Pancreas (tissue), 10 donors: ENCODE data around the gene C17orf58. TPM values are rescaled to one million over a fixed set of nuclear protein-coding genes. Genes with fewer than 3 reads are reported as not detected.

Experiments
- ATAC-seq, 4 donors: fragments of 200-7000 bp; cut with Tn5 transposase; one replicate each; pipeline versions ENCODE4 v1.8.0 to v1.9.1; 2020; ENCODE audit warnings: mild to moderate bottlenecking in 4 of 4, moderate library complexity in 4 of 4
- DNase-seq, 6 donors: peaks; one replicate each; pipeline ENCODE4 v3.0.0-alpha.2; 2020
- FAIRE-seq: peaks from 2 replicates; lab custom pipeline; 2012; peaks lifted over from hg19 to GRCh38; lab: Jason Lieb, UNC
- H3K27ac ChIP-seq, 4 donors: fragments of 200-600 bp; sonication (generic); 1 replicate in 3 of 4; 2 replicates in 1 of 4; pipeline versions ENCODE4 v1.5.0 to v1.8.0; 2020
- H3K27me3 ChIP-seq, 4 donors: fragments of 200-600 bp; one replicate each; pipeline ENCODE4 v1.8.0; 2021
- H3K36me3 ChIP-seq, 3 donors: fragments of 200-600 bp; sonication (generic) in 1 of 3; one replicate each; pipeline versions ENCODE4 v1.5.0 to v1.8.0; 2020 to 2021
- H3K4me1 ChIP-seq, 3 donors: fragments of 200-600 bp; one replicate each; pipeline ENCODE4 v1.8.0; 2021
- H3K4me3 ChIP-seq, 4 donors: fragments of 200-600 bp; sonication (generic) in 2 of 4; one replicate each; pipeline versions ENCODE4 v1.5.0 to v1.8.0; 2020 to 2021
- H3K9me3 ChIP-seq, 4 donors: fragments of 200-600 bp; one replicate each; pipeline ENCODE4 v1.8.0; 2021
- CTCF ChIP-seq, 4 donors: fragments of 200-600 bp; sonication (generic) in 3 of 4; IDR thresholded peaks; one replicate each; pipeline versions ENCODE4 v1.5.0 to v1.8.0; 2021; ENCODE audit warnings: antibody characterized with exemption in 4 of 4
- WGBS, 2 donors: extraction: QIAGEN DNeasy Blood & Tissue Kit; methylation state at CpG; one replicate each; pipeline ENCODE4 v1.1.7; 2013; 5-methylcytosine and 5-hydroxymethylcytosine counted together
- intact Hi-C, 3 donors: fragments of 100-400 bp; cut with DNase I; formaldehyde crosslinking; loops; one replicate each; pipeline versions ENCODE4 v1.11.1 to v1.14.2; 2022
- polyA plus RNA-seq, 2 donors: library from polyadenylated mRNA; stranded (reverse); fragments of 200-250 nt; gene quantifications; one replicate each; pipeline ENCODE4 v1.2.3, GENCODE V29; 2013
- total RNA-seq, 6 donors: library from RNA; stranded (reverse); fragmentation: NEBNext Ultra II Directional in 4 of 6; extraction: Animal tissue kit (Norgen Biotek cat#: 25700) in 4 of 6; gene quantifications; one replicate each; pipeline versions ENCODE4 v1.2.1 to v1.2.4, GENCODE V29; 2021 to 2023
- donor health status: healthy with polysubstance abuse.
- donor health status: DM: no; HTN: no; CAD: no; lungs with moderate emphysema.
- donor health status: DM: no; HTN: no; CAD: no.
- donor health status: control.
- donor health status: control.
- donor health status: Bipolar disorder and iron deficiency.
- donor health status: DM: yes; HTN: yes; CAD: no.
- donor health status: DM: no; HTN: no; CAD: no.
- donor health status: DM: no; HTN: no; CAD: no.
- donor health status: DM: yes; HTN: yes; CAD: no.

Gene C17orf58
- total and polyA plus RNA-seq, 8 donors = 3.0 to 8.7 (median 5.5) TPM

- no peak overlapping the region for H3K4me3 ChIP-seq
- intact Hi-C loops = no loop called here
- DNase-seq (no peak), FAIRE-seq (no peak), ATAC-seq (peak in 1 of 4 donors; percentile 25)
- H3K36me3 ChIP-seq = no peaks in the 10 kb centered on the region
- no peak for TF ChIP-seq CTCF (IDR thresholded peaks at IDR 0.05)
- 93 to 97% methylated on average over 3 of the region's 3 CpGs for WGBS, 2 donors
- H3K9me3 ChIP-seq = no peaks in the 10 kb centered on the region
- H3K27ac ChIP-seq = no peak overlapping the region
- no peaks in the 10 kb centered on the region for H3K27me3 ChIP-seq
- peaks cover 6 to 8% (median 7%) of the 10 kb centered on the region in 3 donors for H3K4me1 ChIP-seq
Observed at GRCh38 chr17:67999291-67999911, 3.1 kb upstream of the C17orf58 start.

- H3K4me1 ChIP-seq = peaks cover 6 to 8% (median 7%) of the 10 kb centered on the region in 3 donors
- H3K9me3 ChIP-seq = no peaks in the 10 kb centered on the region
- intact Hi-C loops = no loop called here
- DNase-seq (no peak), FAIRE-seq (no peak), ATAC-seq (no peak)
- H3K27ac ChIP-seq = no peak overlapping the region
- no peak overlapping the region for H3K4me3 ChIP-seq
- no peaks in the 10 kb centered on the region for H3K36me3 ChIP-seq
- 81 to 82% methylated on average over 2 of the region's 2 CpGs for WGBS, 2 donors
- no peaks in the 10 kb centered on the region for H3K27me3 ChIP-seq
- TF ChIP-seq CTCF (IDR thresholded peaks at IDR 0.05) = no peak
Observed at GRCh38 chr17:67998466-67998865, 2.2 kb upstream of the C17orf58 start.

GRCh38 chr17:67995570-67996263, 552 bp downstream of the C17orf58 start:
- intact Hi-C loops = no loop called here
- peak overlapping the region in 2 of 4 donors; percentile 41 to 60 for H3K27ac ChIP-seq
- H3K4me1 ChIP-seq = peaks cover 7 to 9% (median 8%) of the 10 kb centered on the region in 3 donors
- no peak for TF ChIP-seq CTCF (IDR thresholded peaks at IDR 0.05)
- H3K4me3 ChIP-seq = peak overlapping the region; percentile 32 to 59 (median 45)
- no peaks in the 10 kb centered on the region for H3K9me3 ChIP-seq
- ATAC-seq = peak in 2 of 4 donors; percentile 1 to 5
- DNase-seq = peak in 5 of 6 donors; percentile 27 to 68 (median 48)
- H3K36me3 ChIP-seq = no peaks in the 10 kb centered on the region
- WGBS, 2 donors = 1% methylated on average over 41 to 43 of the region's 43 CpGs
- FAIRE-seq = no peak
- no peaks in the 10 kb centered on the region for H3K27me3 ChIP-seq

- no peak for TF ChIP-seq CTCF (IDR thresholded peaks at IDR 0.05)
- WGBS, 2 donors = 12 to 15% methylated on average over 9 of the region's 9 CpGs
- Histone ChIP-seq H3K4me1 (peaks cover 7 to 9% (median 8%) of the 10 kb centered on the region in 3 donors), H3K36me3 (no peaks in the 10 kb centered on the region), H3K9me3 (no peaks in the 10 kb centered on the region), H3K4me3 (peak overlapping the region; percentile 32 to 59 (median 45)), H3K27me3 (no peaks in the 10 kb centered on the region), H3K27ac (peak overlapping the region in 3 of 4 donors; percentile 39 to 60 (median 41))
- DNase-seq = peak in 3 of 6 donors; percentile 35 to 59 (median 51)
- ATAC-seq = peak; percentile 15 to 48 (median 31)
- no peak for FAIRE-seq
- intact Hi-C loops = no loop called here
Observed at GRCh38 chr17:67994817-67995569, 1.3 kb downstream of the C17orf58 start.
